ENCODE data around the gene ADSS1. TPM values are rescaled to one million over a fixed set of nuclear protein-coding genes. Genes with fewer than 3 reads are reported as not detected.

ADSS1 gene
- total RNA-seq, 2 donors from 2014 or later = 18.3 to 44.4 TPM

DNA sequence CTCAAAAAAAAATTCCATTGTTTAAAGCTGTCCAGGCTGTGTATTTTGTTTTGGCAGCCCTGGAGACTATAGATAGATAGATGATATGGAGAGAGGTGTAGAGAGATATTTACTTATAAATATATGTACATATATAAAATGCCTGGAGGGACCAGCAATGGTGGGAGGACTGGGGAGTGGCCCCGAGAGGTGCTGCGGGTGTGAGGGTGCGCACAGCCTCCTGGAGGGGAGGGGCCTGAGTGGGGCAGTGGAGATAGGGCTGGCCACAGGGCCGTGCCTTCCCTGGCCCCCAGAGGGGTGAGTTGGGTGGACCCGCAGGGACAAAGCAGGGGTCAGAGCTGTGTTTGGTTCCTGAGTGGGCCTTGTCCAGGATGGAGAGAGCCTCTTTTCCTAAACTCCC lies 6.5 kb downstream of the ADSS1 start:
- H3K4me1 ChIP-seq (replicated peaks) = no peaks in the 10 kb centered on the region
- H3K4me3 ChIP-seq = no peak overlapping the region
- TF ChIP-seq POLR2AphosphoS5 (IDR thresholded peaks at IDR 0.05) (no peak), CTCF (IDR thresholded peaks at IDR 0.05) (no peak), POLR2A (IDR thresholded peaks at IDR 0.05) (no peak)
- no peaks in the 10 kb centered on the region for H3K36me3 ChIP-seq
- H3K27ac ChIP-seq = no peak overlapping the region
- DNase-seq (ENCODE audit: low spot score) = no peak
- intact Hi-C loops (cut with DNase I) = no loop called here
- H3K27me3 ChIP-seq (replicated peaks; ENCODE audit: insufficient read depth) = no peaks in the 10 kb centered on the region
- H3K9me3 ChIP-seq = no peaks in the 10 kb centered on the region
- WGBS = 79% methylated on average over 5 of the region's 5 CpGs

GRCh38 chr14:104731320-104732294 lies 7.6 kb downstream of the ADSS1 start:
- Histone ChIP-seq H3K9me3 (no peaks in the 10 kb centered on the region), H3K4me1 (replicated peaks) (no peaks in the 10 kb centered on the region), H3K4me3 (no peak overlapping the region), H3K27ac (no peak overlapping the region), H3K27me3 (replicated peaks; ENCODE audit: insufficient read depth) (no peaks in the 10 kb centered on the region), H3K36me3 (no peaks in the 10 kb centered on the region)
- 86% methylated on average over 18 of the region's 18 CpGs for WGBS
- no peak for DNase-seq (ENCODE audit: low spot score)
- no peak for TF ChIP-seq POLR2A (IDR thresholded peaks at IDR 0.05)
- no peak for TF ChIP-seq POLR2AphosphoS5 (IDR thresholded peaks at IDR 0.05)
- TF ChIP-seq CTCF (IDR thresholded peaks at IDR 0.05) = no peak
- intact Hi-C loops (cut with DNase I) = no loop called here

GRCh38 chr14:104732355-104732804 lies 8.4 kb downstream of the ADSS1 start:
- WGBS = 53% methylated on average over 14 of the region's 14 CpGs
- DNase-seq (ENCODE audit: low spot score) = no peak
- intact Hi-C loops (cut with DNase I) = no loop called here
- Histone ChIP-seq H3K4me1 (replicated peaks) (no peaks in the 10 kb centered on the region), H3K9me3 (no peaks in the 10 kb centered on the region), H3K27me3 (replicated peaks; ENCODE audit: insufficient read depth) (no peaks in the 10 kb centered on the region), H3K27ac (no peak overlapping the region), H3K4me3 (no peak overlapping the region), H3K36me3 (no peaks in the 10 kb centered on the region)
- no peak for TF ChIP-seq POLR2A (IDR thresholded peaks at IDR 0.05)
- no peak for TF ChIP-seq CTCF (IDR thresholded peaks at IDR 0.05)
- no peak for TF ChIP-seq POLR2AphosphoS5 (IDR thresholded peaks at IDR 0.05)

DNA sequence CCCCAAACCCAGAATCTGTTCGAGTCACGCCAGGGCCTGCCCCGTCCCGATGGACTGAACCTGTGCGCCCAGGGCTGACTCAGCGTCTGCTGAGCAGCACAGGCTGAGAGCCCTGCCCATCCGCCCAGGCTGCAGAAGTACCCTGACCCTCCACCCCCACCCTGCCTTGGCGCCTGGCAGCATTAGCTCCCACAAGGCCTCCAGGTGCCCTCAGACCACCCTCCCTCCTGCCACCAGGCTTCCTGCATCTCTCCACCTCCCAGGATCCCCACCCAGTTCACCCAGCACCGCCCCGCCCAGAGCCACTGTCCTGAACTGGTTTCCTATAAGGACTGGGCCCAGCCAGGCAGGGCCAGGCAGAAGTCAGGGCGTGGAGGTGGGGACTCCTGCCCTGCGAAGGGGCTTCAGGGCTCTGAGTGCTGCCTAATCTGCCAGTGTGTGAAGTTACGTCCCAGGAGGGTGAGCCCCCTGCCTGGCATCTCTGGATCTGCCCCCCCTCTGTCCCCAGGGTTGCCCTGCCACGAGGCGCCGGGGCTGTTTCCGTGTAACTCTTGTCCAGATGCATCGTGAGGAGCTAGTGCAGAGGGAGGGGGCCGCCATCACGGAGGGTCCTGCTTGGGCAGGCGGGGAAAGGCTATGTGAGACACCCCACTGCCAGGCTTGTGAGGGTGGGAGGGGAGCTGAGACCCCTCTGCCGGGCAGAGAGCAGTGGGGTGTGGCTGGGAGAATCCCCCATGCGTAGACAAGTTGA lies 9.1 kb downstream of the ADSS1 start:
- 87% methylated on average over 23 of the region's 23 CpGs for WGBS
- intact Hi-C loops (cut with DNase I) = no loop called here
- no peaks in the 10 kb centered on the region for H3K36me3 ChIP-seq
- H3K27me3 ChIP-seq (replicated peaks; ENCODE audit: insufficient read depth) = no peaks in the 10 kb centered on the region
- no peaks in the 10 kb centered on the region for H3K9me3 ChIP-seq
- H3K4me1 ChIP-seq (replicated peaks) = no peaks in the 10 kb centered on the region
- no peak overlapping the region for H3K27ac ChIP-seq
- no peak for DNase-seq (ENCODE audit: low spot score)
- no peak for TF ChIP-seq POLR2A (IDR thresholded peaks at IDR 0.05)
- no peak for TF ChIP-seq POLR2AphosphoS5 (IDR thresholded peaks at IDR 0.05)
- no peak for TF ChIP-seq CTCF (IDR thresholded peaks at IDR 0.05)
- no peak overlapping the region for H3K4me3 ChIP-seq
